ENCODE measurements around the gene MTNR1B. TPM values are rescaled to one million over a fixed set of nuclear protein-coding genes. Genes with fewer than 3 reads are reported as not detected.

MTNR1B gene
- polyA plus RNA-seq (ENCODE audit: insufficient read length in 12 of 12), result under 1 TPM in 1 of 12 donors, not detected in 11; 0.11 TPM
- long read RNA-seq, donor 1, partial matches to known transcripts, result 0 of 1 reads
- long read RNA-seq, donor 1, other reads (novel, unspliced or antisense), result 0 of 1 reads
- long read RNA-seq, donor 2, result 0 reads
- long read RNA-seq, donor 3, result 0 reads
- long read RNA-seq, donor 4, result 0 reads
- long read RNA-seq, donor 5, result 0 reads
- long read RNA-seq, donor 6, result 0 reads
- long read RNA-seq, donor 7, result 0 reads
- long read RNA-seq, donor 8, result 0 reads
- long read RNA-seq, donor 9, result 0 reads
- long read RNA-seq, donor 10, result 0 reads
- long read RNA-seq, donor 11, result 0 reads

DNA sequence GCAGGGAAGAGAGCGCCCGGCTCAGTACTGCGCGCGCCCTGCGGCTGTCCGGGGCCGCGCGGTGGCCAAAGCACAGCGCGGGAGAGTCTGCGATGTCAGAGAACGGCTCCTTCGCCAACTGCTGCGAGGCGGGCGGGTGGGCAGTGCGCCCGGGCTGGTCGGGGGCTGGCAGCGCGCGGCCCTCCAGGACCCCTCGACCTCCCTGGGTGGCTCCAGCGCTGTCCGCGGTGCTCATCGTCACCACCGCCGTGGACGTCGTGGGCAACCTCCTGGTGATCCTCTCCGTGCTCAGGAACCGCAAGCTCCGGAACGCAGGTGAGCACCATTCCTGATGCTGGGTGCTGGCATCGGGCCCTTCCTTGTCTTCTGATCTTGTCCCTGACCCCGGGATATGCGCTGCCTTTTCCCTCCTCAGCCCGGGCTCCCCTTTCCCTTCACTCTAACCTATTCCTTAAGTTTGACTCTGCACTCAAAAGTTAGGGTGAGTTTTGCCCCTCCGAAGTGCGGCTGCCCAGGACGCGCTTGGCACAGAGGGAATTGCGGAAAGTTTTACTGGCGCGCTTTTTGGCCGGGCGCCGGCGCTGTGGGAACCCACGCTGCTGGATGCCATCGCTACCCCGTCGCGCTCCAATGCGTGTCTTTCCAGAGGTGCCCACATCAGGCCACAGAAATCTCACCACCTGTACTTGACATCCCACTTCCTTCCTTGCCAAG lies at the start of gene MTNR1B:
TSS of gene MTNR1B (plus strand) at position 18 of the 714 bp plus-strand sequence. CDS start at position 93, 75 bp downstream.
- no peak for DNase-seq

DNA sequence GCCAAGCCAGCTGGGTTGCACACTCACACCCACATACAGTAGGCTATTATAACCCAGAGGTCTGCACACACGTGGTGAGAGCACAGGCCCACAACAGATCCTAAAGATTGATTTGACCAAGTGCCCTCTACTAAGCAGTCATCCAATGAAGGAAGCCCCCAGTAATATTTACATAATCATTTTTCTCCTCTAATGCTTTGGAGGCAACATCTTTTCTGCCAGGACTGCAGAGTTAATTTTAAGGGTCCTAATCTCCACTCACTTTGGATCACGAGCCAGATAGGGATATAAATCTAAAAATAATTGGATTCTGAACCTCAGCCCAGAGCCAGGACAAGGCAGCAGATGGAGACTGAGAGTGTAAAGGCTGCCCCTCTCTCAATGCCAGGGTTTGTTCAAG lies 49.1 kb upstream of the MTNR1B start:
- no peak for DNase-seq

GRCh38 chr11:92922731-92923130 lies 46.7 kb upstream of the MTNR1B start:
- DNase-seq, result no peak

DNA sequence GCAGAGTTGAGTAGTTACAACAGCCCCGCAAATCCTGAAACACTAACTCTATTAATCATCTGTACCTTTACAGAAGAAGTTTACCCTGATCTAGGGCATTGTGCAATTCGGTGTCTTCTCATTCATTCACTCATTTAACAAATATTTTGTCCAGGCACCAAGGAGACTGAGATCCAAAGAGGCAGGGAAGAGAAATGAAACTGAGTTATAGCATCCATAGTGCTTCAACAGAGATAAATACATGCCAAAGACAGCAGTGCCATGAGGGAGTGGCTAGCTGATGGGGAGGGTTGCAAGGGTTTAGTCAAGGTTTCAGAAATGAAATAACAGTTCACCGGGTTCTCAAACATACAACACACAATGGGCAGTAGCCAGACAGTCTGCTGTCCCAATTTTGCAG lies 40.2 kb upstream of the MTNR1B start:
- no peak for DNase-seq

DNA sequence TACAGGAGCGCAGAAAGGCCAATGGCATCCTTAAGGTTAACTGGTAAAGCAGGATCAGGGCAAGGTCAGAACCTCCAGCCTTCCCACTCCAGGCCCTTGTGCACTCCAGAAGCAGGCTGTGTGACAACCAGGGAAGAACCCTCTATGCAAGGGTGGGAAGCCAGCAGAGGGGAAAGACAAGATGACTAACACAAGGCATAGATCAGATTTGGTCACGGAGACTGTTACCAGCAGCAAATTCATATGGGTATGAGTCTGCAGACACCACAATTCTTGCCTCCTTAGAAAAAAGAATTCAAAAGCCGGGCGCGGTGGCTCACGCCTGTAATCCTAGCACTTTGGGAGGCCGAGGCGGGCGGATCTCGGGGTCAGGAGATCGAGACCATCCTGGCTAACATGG lies 39.8 kb upstream of the MTNR1B start:
- no peak for DNase-seq

DNA sequence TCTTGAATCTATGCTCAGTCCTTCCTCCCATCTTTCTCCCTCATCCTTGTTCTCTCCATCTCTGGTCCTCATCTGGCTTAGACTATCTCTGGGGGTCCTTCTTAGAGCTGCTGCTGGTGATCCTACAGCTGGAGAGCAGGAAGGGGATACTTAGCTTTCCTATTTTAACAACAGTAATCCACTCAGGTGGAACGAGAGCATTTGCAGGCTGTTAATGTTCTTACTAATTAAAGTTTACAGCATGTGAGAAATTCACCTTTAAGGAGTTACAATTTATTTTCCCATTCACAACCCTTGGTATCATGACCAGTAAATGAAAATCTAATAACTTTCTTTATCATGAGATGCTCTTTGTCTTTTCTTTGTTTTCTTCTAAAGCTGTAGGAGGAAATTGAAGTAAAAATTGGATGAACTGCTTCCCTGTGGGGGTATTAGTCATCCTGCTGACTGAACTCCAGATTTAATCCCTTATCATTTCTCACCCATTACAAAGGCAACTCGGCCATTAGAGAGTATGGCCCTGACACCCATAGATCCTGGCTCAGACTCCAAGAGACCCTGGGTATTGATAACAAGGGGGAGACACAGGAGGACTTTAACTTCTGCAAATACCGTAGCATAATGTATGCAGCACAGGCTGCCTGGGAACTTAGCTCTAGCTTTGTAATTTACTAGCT lies 37.6 kb upstream of the MTNR1B start:
- no peak for DNase-seq

DNA sequence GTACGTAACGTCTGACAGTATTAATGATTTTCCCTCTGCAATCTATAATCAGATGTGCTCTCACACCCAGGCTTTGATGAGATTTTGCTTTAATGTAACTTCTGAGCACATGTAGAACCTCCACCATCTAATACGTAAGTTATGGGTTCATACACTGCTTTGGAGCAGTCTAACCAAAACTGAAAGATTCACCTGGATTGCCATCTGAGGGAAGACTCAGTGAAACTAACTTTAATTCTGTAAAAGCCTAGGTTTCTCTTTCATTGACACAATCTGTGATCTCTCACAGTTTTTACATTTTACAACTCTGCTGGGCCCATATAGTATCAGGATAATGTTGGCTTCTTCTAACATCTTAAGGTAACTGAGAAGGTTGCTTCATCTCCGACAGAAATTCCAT lies 30.1 kb upstream of the MTNR1B start:
- DNase-seq, result no peak

GRCh38 chr11:92941676-92942571 lies 27.5 kb upstream of the MTNR1B start:
- DNase-seq, result peak; percentile 20

GRCh38 chr11:92946707-92947106 lies 22.7 kb upstream of the MTNR1B start:
- no peak for DNase-seq

GRCh38 chr11:92948116-92948515 lies 21.3 kb upstream of the MTNR1B start:
- no peak for DNase-seq

- DNase-seq, result no peak
Measured at GRCh38 chr11:92954003-92954402, 15.4 kb upstream of the MTNR1B start.

DNA sequence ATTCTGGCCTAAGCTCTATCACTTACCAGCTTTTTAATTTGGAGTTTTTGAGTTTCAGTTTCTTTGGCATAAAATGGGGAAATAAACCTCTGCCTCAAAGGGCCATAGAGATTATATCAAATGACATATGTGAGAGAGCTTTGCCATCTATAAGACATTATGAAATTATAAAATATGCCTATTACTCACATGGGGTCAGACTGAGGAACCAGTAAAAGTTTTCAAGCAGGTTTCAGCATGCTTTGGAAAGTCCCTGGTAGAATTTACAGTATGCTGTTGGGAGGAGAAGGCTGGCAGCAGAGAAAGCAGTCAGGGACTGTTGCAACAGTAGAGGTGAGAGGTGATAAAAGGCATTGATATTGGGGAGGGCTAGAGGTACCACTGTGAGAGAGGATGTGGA lies 13.6 kb upstream of the MTNR1B start:
- no peak for DNase-seq

- DNase-seq, result no peak
Measured at GRCh38 chr11:92960886-92961285, 8.6 kb upstream of the MTNR1B start.

DNA sequence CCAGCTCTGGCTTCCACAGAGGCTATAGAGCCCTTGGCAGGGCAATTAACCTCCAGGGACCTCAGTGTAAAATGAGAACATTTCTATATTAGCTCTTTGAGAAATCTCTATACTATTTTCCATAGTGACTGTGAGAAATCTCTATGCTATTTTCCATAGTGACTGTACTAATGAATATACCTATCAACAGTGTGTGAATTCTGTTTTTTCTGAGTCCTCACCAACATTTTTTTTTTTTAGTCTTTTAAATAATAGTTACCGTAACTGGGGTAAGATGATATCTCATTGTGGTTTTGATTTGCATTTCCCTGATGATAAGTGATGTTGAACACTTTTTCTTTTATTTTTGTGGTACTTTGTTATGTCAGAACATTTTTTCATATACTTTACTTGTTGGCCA lies 7.0 kb upstream of the MTNR1B start:
- no peak for DNase-seq

- DNase-seq, result no peak
Measured at GRCh38 chr11:92964471-92964870, 5.0 kb upstream of the MTNR1B start.

- DNase-seq, result no peak
Measured at GRCh38 chr11:92965196-92965595, 4.3 kb upstream of the MTNR1B start.

DNA sequence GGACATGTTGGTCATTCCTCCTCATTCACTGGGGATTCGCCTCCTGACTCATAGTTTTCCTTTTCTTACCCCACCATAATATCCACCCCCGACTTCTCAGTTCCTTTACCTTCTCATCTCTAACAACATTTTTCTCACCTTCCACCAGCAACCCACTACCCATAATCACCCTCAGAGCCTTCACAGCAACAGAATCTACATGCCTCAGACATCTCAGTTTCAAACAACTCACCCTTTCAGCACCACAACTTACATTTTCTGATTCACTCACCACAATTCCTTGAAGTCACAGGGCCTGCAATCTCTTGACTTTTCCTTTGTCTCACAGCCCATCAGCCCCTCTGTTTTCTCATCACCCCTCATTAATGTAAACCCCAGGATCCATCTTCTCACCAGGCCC lies 2.3 kb upstream of the MTNR1B start:
- DNase-seq, result no peak

- DNase-seq, result no peak
Measured at GRCh38 chr11:92967867-92968266, 1.6 kb upstream of the MTNR1B start.

- no peak for DNase-seq
Measured at GRCh38 chr11:92969293-92969633, 188 bp upstream of the MTNR1B start.

DNA sequence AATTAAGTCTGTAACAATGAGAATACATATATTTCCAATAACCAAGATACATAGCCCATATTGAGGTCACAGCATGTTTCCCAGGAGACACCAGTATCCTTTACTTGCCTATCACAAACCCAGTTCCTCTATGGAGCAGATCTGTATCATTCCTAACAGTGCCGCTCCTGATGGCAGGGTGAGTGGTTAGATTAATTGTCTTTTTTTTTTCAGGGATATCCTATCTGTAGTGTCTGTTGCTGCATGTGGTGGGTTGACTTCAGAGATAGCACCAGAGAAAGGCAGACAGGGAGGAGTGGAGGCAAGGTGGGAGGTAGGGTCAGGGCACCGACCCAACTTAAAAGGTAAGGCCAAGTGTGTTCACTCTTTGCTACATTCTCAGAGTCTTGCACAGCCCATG lies 2.8 kb downstream of the MTNR1B start:
- DNase-seq, result no peak

DNA sequence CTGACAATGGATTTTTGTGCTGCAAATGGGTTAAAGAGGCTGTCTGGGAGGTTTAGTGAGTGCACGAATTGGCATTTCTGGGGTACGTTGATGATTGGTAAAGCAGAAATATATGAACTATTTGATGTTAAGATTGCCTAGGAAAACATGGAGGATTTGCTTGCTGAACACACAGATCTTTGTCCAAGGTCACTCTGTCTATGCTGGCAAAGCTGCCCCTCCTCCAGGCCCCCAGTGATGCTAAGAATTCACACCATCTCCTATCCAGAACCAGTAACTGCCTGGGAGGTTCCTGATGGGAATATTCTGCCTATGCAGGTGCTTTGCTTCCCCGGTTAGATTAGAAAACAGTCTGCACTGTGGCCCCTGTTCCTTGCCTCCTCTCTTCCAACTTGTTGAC lies 5.8 kb downstream of the MTNR1B start:
- DNase-seq, result no peak

DNA sequence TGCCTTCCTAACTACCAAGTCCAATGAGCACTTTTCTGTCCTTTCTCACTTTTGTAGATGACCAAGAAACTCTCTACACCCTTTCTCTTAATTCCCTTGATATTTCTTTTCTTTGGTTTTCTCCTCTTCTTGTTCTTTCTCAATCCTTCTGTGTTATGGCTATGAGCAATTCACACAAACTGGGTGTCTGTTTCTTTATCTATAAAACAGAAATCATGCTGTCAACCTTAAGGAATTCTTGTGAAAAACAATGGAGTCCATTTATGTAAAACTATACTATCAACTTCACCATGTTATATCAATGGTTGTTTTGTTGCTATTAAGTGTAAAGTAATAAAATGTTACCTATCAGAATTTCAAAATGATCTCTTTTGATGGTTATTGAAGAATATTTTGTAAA lies 7.2 kb downstream of the MTNR1B start:
- DNase-seq, result no peak
